Sigmoid colon (tissue), 4 donors: ENCODE measurements around the gene OR52E6.

ENCODE experiments used
- CTCF ChIP-seq, 4 experiments: fragments of 450-650 bp in 3 of 4; fragments of 200-600 bp in 1 of 4; IDR thresholded peaks; one replicate each; pipeline ENCODE4 v1.5.1; 2016 to 2019; ENCODE audit warnings: antibody characterized with exemption in 4 of 4, mild to moderate bottlenecking in 3 of 4, moderate library complexity in 2 of 4
- EP300 ChIP-seq, 4 donors: sonication (generic); formaldehyde crosslinking; IDR thresholded peaks; one replicate each; pipeline ENCODE4 v1.6.1; 2017; ENCODE audit warnings: antibody characterized with exemption in 4 of 4
- POLR2A ChIP-seq, 2 donors: fragments of 450-650 bp; IDR thresholded peaks; one replicate each; pipeline ENCODE4 v1.6.1; 2016; ENCODE audit warnings: antibody characterized with exemption in 2 of 2, mild to moderate bottlenecking in 2 of 2, moderate library complexity in 2 of 2

DNA sequence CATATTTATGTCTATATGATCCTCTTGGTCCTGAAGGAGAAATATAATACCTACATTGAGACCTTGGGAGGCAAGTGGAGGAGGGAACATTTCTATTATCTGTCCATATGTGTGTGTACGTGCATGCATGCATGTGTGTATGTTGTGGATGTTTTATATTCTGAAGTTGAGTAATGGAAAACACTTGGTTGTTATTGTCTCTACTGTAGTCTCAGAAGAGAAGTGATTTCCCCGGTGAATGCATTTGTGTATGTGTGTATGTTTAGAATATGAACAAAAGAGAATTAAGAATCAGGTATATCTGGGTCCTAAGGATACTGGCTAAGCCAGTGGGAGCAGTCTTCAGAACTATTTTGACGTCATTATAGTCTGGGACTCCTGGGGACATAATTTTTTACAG lies 50.5 kb downstream of the OR52E6 start, which contains the start of gene OR52N1:
- no peak for TF ChIP-seq POLR2A (IDR thresholded peaks at IDR 0.05)
- TF ChIP-seq CTCF (IDR thresholded peaks at IDR 0.05): no peak
- no peak for TF ChIP-seq EP300 (IDR thresholded peaks at IDR 0.05)
